T-cell (primary cell): ENCODE results near the gene SRPK1. TPM values are rescaled to one million over a fixed set of nuclear protein-coding genes. Genes with fewer than 3 reads are reported as not detected.
A peak's percentile ranks its signal among the peaks of the same experiment; 100 is the strongest.
"Not testable (repeated sequence)": the region's sequence is repeated elsewhere in the genome, so short reads cannot be mapped to it uniquely, and the experiment has no call there.

Source experiments
- ATAC-seq, 4 experiments: fragments of 200-7000 bp in 3 of 4; fragments of 150-1000 bp in 1 of 4; cut with Tn5 transposase; replicated peaks in 1 of 4; 1 replicate in 3 of 4; 2 replicates in 1 of 4; pipeline ENCODE4 v1.10.0; 2021; ENCODE audit warnings: moderate library complexity in 3 of 4, mild to moderate bottlenecking in 2 of 4, moderate number of reproducible peaks in 1 of 4
- CTCF ChIA-PET, 2 donors: fragments of 300-600 bp; sonication (Branson Sonifier 250); formaldehyde crosslinking; loops; one replicate each; lab custom pipeline; 2022; ENCODE audit warnings: antibody characterized with exemption in 2 of 2; lab: Charles Lee
- POLR2A ChIA-PET, 2 donors: fragments of 300-600 bp; sonication (Branson Sonifier 250); formaldehyde crosslinking; loops; one replicate each; lab custom pipeline; 2022; ENCODE audit warnings: antibody characterized with exemption in 2 of 2; lab: Charles Lee
- DNase-seq, 35 experiments: peaks; one replicate each; pipeline versions ENCODE4 v3.0.0 to v3.0.0-alpha.2; 2013 to 2023
- H3K27ac ChIP-seq: one replicate; pipeline ENCODE4 v1.5.1; 2013; ENCODE audit warnings: low read length
- H3K27me3 ChIP-seq, 2 experiments: replicated peaks in 1 of 2; 1 replicate in 1 of 2; 2 replicates in 1 of 2; pipeline versions ENCODE4 v1.6.1 to v1.7.0; 2013; ENCODE audit warnings: low read length in 1 of 2, mixed read lengths in 1 of 2; ENCODE audit not compliant: control insufficient read depth in 2 of 2, insufficient read depth in 2 of 2; ENCODE audit errors: extremely low read depth in 1 of 2
- H3K36me3 ChIP-seq, 2 donors: 1 replicate in 1 of 2; 2 replicates in 1 of 2; pipeline versions ENCODE4 v1.6.1 to v1.7.0; 2013; ENCODE audit warnings: low read length in 1 of 2; ENCODE audit not compliant: control insufficient read depth in 2 of 2, insufficient read depth in 1 of 2; ENCODE audit errors: extremely low read depth in 1 of 2
- H3K4me1 ChIP-seq, 2 experiments: 1 replicate in 1 of 2; 2 replicates in 1 of 2; pipeline versions ENCODE4 v1.6.1 to v1.7.0; 2013; ENCODE audit warnings: low read length in 2 of 2, mixed read lengths in 1 of 2; ENCODE audit not compliant: insufficient read depth in 2 of 2, control insufficient read depth in 1 of 2; ENCODE audit errors: extremely low read depth in 1 of 2
- H3K4me3 ChIP-seq, 2 donors: 1 replicate in 1 of 2; 2 replicates in 1 of 2; pipeline versions ENCODE4 v1.5.1 to v1.7.0; 2013; ENCODE audit warnings: mild to moderate bottlenecking in 2 of 2, low read length in 1 of 2, moderate library complexity in 1 of 2; ENCODE audit not compliant: control insufficient read depth in 1 of 2; ENCODE audit errors: extremely low read depth in 1 of 2
- H3K9me3 ChIP-seq: 2 replicates; pipeline ENCODE4 v1.7.0; 2013
- H3K27ac Mint-ChIP-seq, 2 donors: one replicate each; pipeline ENCODE4 v1.8.0; 2020 to 2021; ENCODE audit warnings: mild to moderate bottlenecking in 2 of 2, mixed read lengths in 2 of 2
- H3K27me3 Mint-ChIP-seq, 2 donors: one replicate each; pipeline ENCODE4 v1.8.0; 2021 to 2022; ENCODE audit warnings: mixed read lengths in 2 of 2
- H3K36me3 Mint-ChIP-seq: one replicate; pipeline ENCODE4 v1.8.0; 2021; ENCODE audit warnings: mixed read lengths
- H3K4me1 Mint-ChIP-seq, 3 donors: one replicate each; pipeline ENCODE4 v1.8.0; 2020 to 2022; ENCODE audit warnings: mixed read lengths in 3 of 3, mild to moderate bottlenecking in 1 of 3
- H3K4me3 Mint-ChIP-seq, 3 donors: one replicate each; pipeline ENCODE4 v1.8.0; 2020 to 2022; ENCODE audit warnings: mild to moderate bottlenecking in 3 of 3, mixed read lengths in 3 of 3, moderate library complexity in 3 of 3
- H3K9me3 Mint-ChIP-seq, 3 donors: one replicate each; pipeline ENCODE4 v1.8.0; 2020 to 2022; ENCODE audit warnings: mixed read lengths in 3 of 3
- WGBS: methylation state at CpG from one replicate; pipeline ENCODE4 v1.1.5; 2013; ENCODE audit warnings: missing lambda C conversion rate; ENCODE audit not compliant: insufficient coverage; 5-methylcytosine and 5-hydroxymethylcytosine counted together
- total RNA-seq, 35 experiments: library from RNA in 6 of 35; stranded (reverse) in 6 of 35; fragments of 120-200 nt in 1 of 35; gene quantifications; one replicate each; pipeline versions ENCODE4 v1.2.1 to v1.2.4 and lab custom pipeline; 2013 to 2026

SRPK1 gene
- total RNA-seq, 5 donors from 2014 or later (not counting 1 experiment from before 2014, with no cell fraction given): 37.2 to 45.8 (median 40.9) TPM

DNA sequence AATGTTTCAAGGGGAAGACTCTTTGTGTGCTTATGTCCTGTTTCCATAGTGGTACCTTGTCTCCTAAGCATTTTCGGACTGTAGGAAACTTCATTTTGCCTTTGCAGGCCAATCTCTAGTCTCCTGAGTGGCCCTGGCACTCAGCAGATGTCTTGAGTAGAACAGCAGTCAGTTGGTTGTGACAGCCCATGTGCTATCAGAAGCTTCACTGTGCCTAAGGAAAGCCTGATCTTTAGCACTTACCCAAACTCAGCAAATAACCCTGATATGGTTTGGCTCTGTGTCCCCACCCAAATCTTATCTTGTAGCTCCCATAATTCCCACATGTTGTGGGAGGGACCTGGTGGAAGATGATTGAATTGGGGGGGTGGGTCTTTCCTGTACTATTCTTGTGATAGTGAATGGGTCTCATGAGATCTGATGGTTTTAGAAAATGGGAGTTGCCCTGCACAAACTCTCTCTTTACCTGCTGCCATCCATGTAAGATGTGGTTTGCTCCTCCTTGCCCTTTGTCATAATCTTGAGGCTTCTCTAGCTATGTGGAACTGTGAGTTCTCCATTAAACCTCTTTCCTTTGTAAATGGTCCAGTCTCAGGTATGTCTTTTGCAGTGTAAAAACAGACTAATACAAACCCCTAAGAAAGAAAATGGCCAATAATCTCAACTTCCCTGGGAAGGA, 15.9 kb upstream of the SRPK1 start:
- Histone ChIP-seq H3K27me3 (peaks cover 0 to 5% of the 10 kb centered on the region in 2 experiments), H3K4me1 (no peaks in the 10 kb centered on the region), H3K4me3 (no peak overlapping the region), H3K9me3 (no peaks in the 10 kb centered on the region), H3K36me3 (no peaks in the 10 kb centered on the region), H3K27ac (no peak overlapping the region)
- H3K4me3 Mint-ChIP-seq: no peak overlapping the region
- 100% methylated on average over 1 of the region's 1 CpG for WGBS
- DNase-seq: no peak
- no peak for ATAC-seq
- CTCF ChIA-PET: interaction anchor here in 1 of 2 donors (0.7 kb wide), 1 partner anchor 247 kb away, joined by 4 read pairs; no protein-coding TSS in a partner anchor
- H3K9me3 Mint-ChIP-seq: peaks cover 3 to 4% (median 4%) of the 10 kb centered on the region in 3 donors
- no peaks in the 10 kb centered on the region for H3K36me3 Mint-ChIP-seq
- no peak overlapping the region for H3K27ac Mint-ChIP-seq
- POLR2A ChIA-PET: no interaction called here
- H3K4me1 Mint-ChIP-seq: no peaks in the 10 kb centered on the region
- peaks cover 4 to 7% of the 10 kb centered on the region in 2 donors for H3K27me3 Mint-ChIP-seq

GRCh38 chr6:35935469-35935868, 14.6 kb upstream of the SRPK1 start:
- ATAC-seq: no peak
- H3K36me3 ChIP-seq: no peaks in the 10 kb centered on the region
- WGBS: 70% methylated on average over 2 of the region's 5 CpGs
- ChIA-PET CTCF (no interaction called here), POLR2A (no interaction called here)
- Mint-ChIP-seq H3K4me1 (no peaks in the 10 kb centered on the region), H3K4me3 (no peak overlapping the region), H3K27ac (no peak overlapping the region), H3K9me3 (peaks cover 3 to 4% (median 4%) of the 10 kb centered on the region in 3 donors), H3K36me3 (no peaks in the 10 kb centered on the region), H3K27me3 (peaks cover 4 to 7% of the 10 kb centered on the region in 2 donors)
- peaks cover 0 to 5% of the 10 kb centered on the region in 2 experiments for H3K27me3 ChIP-seq
- no peak for DNase-seq
- no peak overlapping the region for H3K27ac ChIP-seq
- H3K4me3 ChIP-seq: no peak overlapping the region
- H3K9me3 ChIP-seq: no peaks in the 10 kb centered on the region
- H3K4me1 ChIP-seq: no peaks in the 10 kb centered on the region

DNA sequence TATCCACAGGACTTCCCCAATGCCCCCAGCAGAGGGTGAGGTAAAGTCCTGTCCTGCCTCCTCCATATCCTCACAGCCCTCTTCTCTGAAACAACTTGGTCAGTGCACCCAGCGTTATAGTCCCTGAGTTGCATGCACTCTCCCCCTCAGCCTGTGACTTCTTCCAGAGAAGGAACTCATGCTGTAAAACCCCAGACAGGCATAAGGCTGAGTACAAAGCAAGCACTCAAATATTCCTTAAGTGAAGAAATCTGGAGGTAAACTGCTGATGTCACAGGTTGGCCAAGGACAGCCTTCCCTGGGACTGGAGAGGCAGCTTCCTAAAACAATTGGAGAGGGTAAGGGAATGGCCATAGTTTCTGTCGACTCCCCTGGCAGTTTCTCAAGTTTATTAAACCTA, 12.9 kb upstream of the SRPK1 start:
- no CpG with 5 or more reads among the region's 2 CpGs for WGBS
- no peaks in the 10 kb centered on the region for H3K4me1 ChIP-seq
- CTCF ChIA-PET: no interaction called here

GRCh38 chr6:35931873-35932272, 11.0 kb upstream of the SRPK1 start:
- H3K27me3 ChIP-seq, H3K27me3 Mint-ChIP-seq, H3K4me1 Mint-ChIP-seq, H3K36me3 Mint-ChIP-seq, H3K4me1 ChIP-seq, CTCF ChIA-PET, H3K27ac ChIP-seq, H3K36me3 ChIP-seq, DNase-seq, POLR2A ChIA-PET, H3K9me3 ChIP-seq, H3K9me3 Mint-ChIP-seq, ATAC-seq: not testable (repeated sequence)
- peak overlapping the region in 1 of 2 donors; percentile 47 for H3K4me3 ChIP-seq
- peak overlapping the region in 1 of 2 donors; percentile 77 for H3K27ac Mint-ChIP-seq
- peak overlapping the region; percentile 42 to 72 (median 63) for H3K4me3 Mint-ChIP-seq
- 58% methylated on average over 2 of the region's 10 CpGs for WGBS

More for the DNA sequence above, 12.9 kb upstream of the SRPK1 start:
- ATAC-seq: no peak
- Histone ChIP-seq H3K9me3 (no peaks in the 10 kb centered on the region), H3K36me3 (no peaks in the 10 kb centered on the region), H3K27me3 (peaks cover 0 to 3% of the 10 kb centered on the region in 2 experiments), H3K27ac (no peak overlapping the region), H3K4me3 (no peak overlapping the region)
- Mint-ChIP-seq H3K9me3 (peaks cover 3 to 4% (median 4%) of the 10 kb centered on the region in 3 donors), H3K4me1 (no peaks in the 10 kb centered on the region), H3K27ac (no peak overlapping the region), H3K27me3 (peaks cover 4% of the 10 kb centered on the region in 2 donors), H3K4me3 (no peak overlapping the region), H3K36me3 (no peaks in the 10 kb centered on the region)
- no peak for DNase-seq
- POLR2A ChIA-PET: no interaction called here

GRCh38 chr6:35931120-35931561, 10.2 kb upstream of the SRPK1 start:
- Histone ChIP-seq H3K4me3 (no peak overlapping the region), H3K9me3 (no peaks in the 10 kb centered on the region), H3K27me3 (peaks cover 0 to 3% of the 10 kb centered on the region in 2 experiments), H3K4me1 (no peaks in the 10 kb centered on the region), H3K36me3 (no peaks in the 10 kb centered on the region), H3K27ac (no peak overlapping the region)
- ATAC-seq (no peak), DNase-seq (no peak)
- no peaks in the 10 kb centered on the region for H3K4me1 Mint-ChIP-seq
- no peaks in the 10 kb centered on the region for H3K36me3 Mint-ChIP-seq
- ChIA-PET POLR2A (no interaction called here), CTCF (no interaction called here)
- H3K27ac Mint-ChIP-seq: no peak overlapping the region
- H3K9me3 Mint-ChIP-seq: no peaks in the 10 kb centered on the region
- WGBS: 98% methylated on average over 22 of the region's 30 CpGs
- peaks cover 4% of the 10 kb centered on the region in 2 donors for H3K27me3 Mint-ChIP-seq
- H3K4me3 Mint-ChIP-seq: no peak overlapping the region

DNA sequence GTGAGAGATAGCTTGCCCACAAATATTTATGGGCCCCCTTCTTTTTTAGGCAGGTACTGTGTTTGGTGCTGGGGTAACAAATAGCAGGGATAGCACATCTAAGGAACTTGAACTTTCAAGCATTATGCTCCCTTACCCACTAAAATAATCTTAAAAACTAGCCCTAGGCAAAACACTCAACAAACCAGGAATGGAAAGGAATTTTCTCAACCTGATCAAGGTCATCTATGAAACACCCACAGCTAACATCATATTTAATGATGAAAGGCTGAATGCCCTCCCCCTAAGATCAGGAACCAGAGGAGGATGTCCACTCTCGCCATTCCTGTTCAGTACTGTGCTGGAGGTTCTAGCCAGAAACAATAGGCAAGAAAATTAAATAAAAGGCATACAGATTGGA, 8.7 kb upstream of the SRPK1 start:
- Mint-ChIP-seq H3K9me3 (no peaks in the 10 kb centered on the region), H3K27me3 (no peaks in the 10 kb centered on the region), H3K4me1 (no peaks in the 10 kb centered on the region), H3K36me3 (no peaks in the 10 kb centered on the region), H3K4me3 (no peak overlapping the region), H3K27ac (no peak overlapping the region)
- Histone ChIP-seq H3K27me3 (peaks cover 0 to 3% of the 10 kb centered on the region in 2 experiments), H3K9me3 (no peaks in the 10 kb centered on the region), H3K27ac (no peak overlapping the region), H3K4me1 (no peaks in the 10 kb centered on the region), H3K36me3 (no peaks in the 10 kb centered on the region), H3K4me3 (no peak overlapping the region)
- DNase-seq: no peak
- POLR2A ChIA-PET: interaction anchor here (0.6 kb wide), 2 partner anchors 202 to 1071 kb away, joined by 3 to 4 read pairs; no protein-coding TSS in a partner anchor
- CTCF ChIA-PET: interaction anchor here in 1 of 2 donors (0.6 kb wide), 1 partner anchor 27 kb away, joined by 4 read pairs; no protein-coding TSS in a partner anchor
- no peak for ATAC-seq
- no CpG with 5 or more reads among the region's 1 CpG for WGBS
